ENCODE measurements around the gene EIF3L. TPM values are rescaled to one million over a fixed set of nuclear protein-coding genes. Genes with fewer than 3 reads are reported as not detected.

The EIF3L gene
- total RNA-seq, 2 donors from 2014 or later, result 224 to 226 TPM

- peaks cover 10 to 17% of the 10 kb centered on the region in 2 donors for H3K4me1 ChIP-seq (ENCODE audit: control insufficient read depth in 1 of 2, low read depth in 2 of 2)
- no peak for TF ChIP-seq CTCF (IDR thresholded peaks at IDR 0.05)
- H3K4me3 ChIP-seq, result no peak overlapping the region
- H3K27me3 ChIP-seq (replicated peaks; ENCODE audit: insufficient read depth), result no peaks in the 10 kb centered on the region
- ATAC-seq (ENCODE audit: insufficient number of reproducible peaks, low FRiP score, low read depth) (no peak), DNase-seq (ENCODE audit: low spot score) (no peak)
- H3K9me3 ChIP-seq, result no peaks in the 10 kb centered on the region
- peaks cover 22% of the 10 kb centered on the region for H3K36me3 ChIP-seq
- H3K27ac ChIP-seq, result peak overlapping the region; percentile 23 to 44
Measured at GRCh38 chr22:37884420-37884819, 35.2 kb downstream of the EIF3L start.

GRCh38 chr22:37887584-37888378, 38.6 kb downstream of the EIF3L start:
- Histone ChIP-seq H3K4me1 (ENCODE audit: control insufficient read depth in 1 of 2, low read depth in 2 of 2) (peaks cover 10 to 40% of the 10 kb centered on the region in 2 donors), H3K27ac (no peak overlapping the region), H3K27me3 (replicated peaks; ENCODE audit: insufficient read depth) (no peaks in the 10 kb centered on the region), H3K4me3 (no peak overlapping the region), H3K36me3 (peaks cover 7% of the 10 kb centered on the region), H3K9me3 (no peaks in the 10 kb centered on the region)
- no peak for DNase-seq (ENCODE audit: low spot score)
- TF ChIP-seq CTCF (IDR thresholded peaks at IDR 0.05), result no peak
- ATAC-seq (ENCODE audit: insufficient number of reproducible peaks, low FRiP score, low read depth), result no peak

- Histone ChIP-seq H3K4me3 (no peak overlapping the region), H3K4me1 (ENCODE audit: control insufficient read depth in 1 of 2, low read depth in 2 of 2) (peaks cover 8 to 42% of the 10 kb centered on the region in 2 donors), H3K36me3 (peaks cover 7% of the 10 kb centered on the region), H3K27ac (peak overlapping the region; percentile 61 to 76), H3K9me3 (no peaks in the 10 kb centered on the region), H3K27me3 (replicated peaks; ENCODE audit: insufficient read depth) (no peaks in the 10 kb centered on the region)
- TF ChIP-seq CTCF (IDR thresholded peaks at IDR 0.05), result no peak
- no peak for ATAC-seq (ENCODE audit: insufficient number of reproducible peaks, low FRiP score, low read depth)
- no peak for DNase-seq (ENCODE audit: low spot score)
Measured at GRCh38 chr22:37891926-37892325, 42.7 kb downstream of the EIF3L start.

GRCh38 chr22:37892566-37893335, 43.5 kb downstream of the EIF3L start:
- DNase-seq (ENCODE audit: low spot score) (peak; percentile 33), ATAC-seq (ENCODE audit: insufficient number of reproducible peaks, low FRiP score, low read depth) (no peak)
- Histone ChIP-seq H3K27me3 (replicated peaks; ENCODE audit: insufficient read depth) (no peaks in the 10 kb centered on the region), H3K4me3 (no peak overlapping the region), H3K36me3 (peaks cover 7% of the 10 kb centered on the region), H3K9me3 (no peaks in the 10 kb centered on the region), H3K4me1 (ENCODE audit: control insufficient read depth in 1 of 2, low read depth in 2 of 2) (peaks cover 8 to 42% of the 10 kb centered on the region in 2 donors), H3K27ac (peak overlapping the region; percentile 61 to 76)
- no peak for TF ChIP-seq CTCF (IDR thresholded peaks at IDR 0.05)

GRCh38 chr22:37893583-37893983, 44.4 kb downstream of the EIF3L start:
- Histone ChIP-seq H3K9me3 (no peaks in the 10 kb centered on the region), H3K27ac (peak overlapping the region; percentile 61 to 76), H3K27me3 (replicated peaks; ENCODE audit: insufficient read depth) (no peaks in the 10 kb centered on the region), H3K36me3 (peaks cover 7% of the 10 kb centered on the region), H3K4me3 (no peak overlapping the region), H3K4me1 (ENCODE audit: control insufficient read depth in 1 of 2, low read depth in 2 of 2) (peaks cover 8 to 42% of the 10 kb centered on the region in 2 donors)
- no peak for TF ChIP-seq CTCF (IDR thresholded peaks at IDR 0.05)
- DNase-seq (ENCODE audit: low spot score), result no peak
- no peak for ATAC-seq (ENCODE audit: insufficient number of reproducible peaks, low FRiP score, low read depth)
